ENCODE results near the gene PRDX2.

DNA sequence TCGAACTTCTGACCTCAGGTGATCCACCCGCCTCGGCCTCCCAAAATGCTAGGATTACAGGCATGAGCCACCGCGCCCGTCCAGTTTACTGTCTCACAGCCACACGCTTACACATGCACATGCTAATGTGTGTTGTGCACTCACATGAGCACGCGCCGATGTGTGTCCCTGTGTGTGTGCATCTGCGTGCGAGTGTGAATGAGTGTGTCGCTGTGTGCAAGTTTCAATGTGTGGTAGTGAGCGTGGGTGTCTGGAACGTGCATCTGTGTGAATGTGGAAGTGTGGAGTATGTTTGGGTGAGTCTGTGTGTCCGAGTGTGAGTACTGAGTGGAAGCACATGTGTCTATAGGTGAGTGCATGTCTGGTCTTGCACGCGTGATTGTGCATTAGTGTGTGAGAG lies 40.9 kb upstream of the PRDX2 start:
- TF ChIP-seq POLR2A (IDR thresholded peaks at IDR 0.05; ENCODE audit: low read length) (no peak), GATA1 (IDR thresholded peaks at IDR 0.05; ENCODE audit: low read depth, low read length) (no peak)
